ENCODE data around the gene GFI1B.

DNA sequence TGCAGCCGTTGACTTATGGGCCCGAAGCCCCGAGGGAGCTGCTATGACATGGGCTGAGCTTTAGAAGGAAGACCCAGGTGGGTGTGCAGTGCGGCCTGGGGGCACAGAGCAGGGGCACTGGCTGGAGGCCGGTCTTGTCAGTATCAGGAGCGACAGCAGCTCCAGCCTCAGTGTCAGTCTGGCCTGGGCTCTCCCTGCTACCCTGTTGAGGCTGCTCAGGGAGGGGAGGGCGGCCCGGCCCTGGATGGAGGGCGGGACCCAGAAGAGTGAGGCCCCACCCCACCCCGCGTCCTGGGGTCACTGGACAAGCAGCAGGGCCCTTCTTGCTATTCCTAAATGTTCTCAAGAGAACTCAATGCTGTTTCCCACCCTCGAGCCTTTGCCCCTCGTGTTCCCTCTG lies 18.0 kb downstream of the GFI1B start:
- TF ChIP-seq, protein P1, sequence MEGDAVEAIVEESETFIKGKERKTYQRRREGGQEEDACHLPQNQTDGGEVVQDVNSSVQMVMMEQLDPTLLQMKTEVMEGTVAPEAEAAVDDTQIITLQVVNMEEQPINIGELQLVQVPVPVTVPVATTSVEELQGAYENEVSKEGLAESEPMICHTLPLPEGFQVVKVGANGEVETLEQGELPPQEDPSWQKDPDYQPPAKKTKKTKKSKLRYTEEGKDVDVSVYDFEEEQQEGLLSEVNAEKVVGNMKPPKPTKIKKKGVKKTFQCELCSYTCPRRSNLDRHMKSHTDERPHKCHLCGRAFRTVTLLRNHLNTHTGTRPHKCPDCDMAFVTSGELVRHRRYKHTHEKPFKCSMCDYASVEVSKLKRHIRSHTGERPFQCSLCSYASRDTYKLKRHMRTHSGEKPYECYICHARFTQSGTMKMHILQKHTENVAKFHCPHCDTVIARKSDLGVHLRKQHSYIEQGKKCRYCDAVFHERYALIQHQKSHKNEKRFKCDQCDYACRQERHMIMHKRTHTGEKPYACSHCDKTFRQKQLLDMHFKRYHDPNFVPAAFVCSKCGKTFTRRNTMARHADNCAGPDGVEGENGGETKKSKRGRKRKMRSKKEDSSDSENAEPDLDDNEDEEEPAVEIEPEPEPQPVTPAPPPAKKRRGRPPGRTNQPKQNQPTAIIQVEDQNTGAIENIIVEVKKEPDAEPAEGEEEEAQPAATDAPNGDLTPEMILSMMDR (IDR thresholded peaks at IDR 0.05; ENCODE audit: low read depth, low read length, missing input control): no peak
- TF ChIP-seq RAD21 (IDR thresholded peaks at IDR 0.05) (no peak), HNF4A (conservative IDR thresholded peaks at IDR 0.05) (no peak), FOXA1 (IDR thresholded peaks at IDR 0.05) (no peak), YY1 (IDR thresholded peaks at IDR 0.05) (no peak), JUND (IDR thresholded peaks at IDR 0.05) (no peak), TAF1 (conservative IDR thresholded peaks at IDR 0.05) (no peak), GABPA (IDR thresholded peaks at IDR 0.05 in 1 of 2, conservative IDR thresholded peaks at IDR 0.05 in 1 of 2) (no peak), RXRA (IDR thresholded peaks at IDR 0.05) (no peak)
- TF ChIP-seq, protein P2, sequence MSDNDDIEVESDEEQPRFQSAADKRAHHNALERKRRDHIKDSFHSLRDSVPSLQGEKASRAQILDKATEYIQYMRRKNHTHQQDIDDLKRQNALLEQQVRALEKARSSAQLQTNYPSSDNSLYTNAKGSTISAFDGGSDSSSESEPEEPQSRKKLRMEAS (IDR thresholded peaks at IDR 0.05): no peak
- TF ChIP-seq, protein P3, sequence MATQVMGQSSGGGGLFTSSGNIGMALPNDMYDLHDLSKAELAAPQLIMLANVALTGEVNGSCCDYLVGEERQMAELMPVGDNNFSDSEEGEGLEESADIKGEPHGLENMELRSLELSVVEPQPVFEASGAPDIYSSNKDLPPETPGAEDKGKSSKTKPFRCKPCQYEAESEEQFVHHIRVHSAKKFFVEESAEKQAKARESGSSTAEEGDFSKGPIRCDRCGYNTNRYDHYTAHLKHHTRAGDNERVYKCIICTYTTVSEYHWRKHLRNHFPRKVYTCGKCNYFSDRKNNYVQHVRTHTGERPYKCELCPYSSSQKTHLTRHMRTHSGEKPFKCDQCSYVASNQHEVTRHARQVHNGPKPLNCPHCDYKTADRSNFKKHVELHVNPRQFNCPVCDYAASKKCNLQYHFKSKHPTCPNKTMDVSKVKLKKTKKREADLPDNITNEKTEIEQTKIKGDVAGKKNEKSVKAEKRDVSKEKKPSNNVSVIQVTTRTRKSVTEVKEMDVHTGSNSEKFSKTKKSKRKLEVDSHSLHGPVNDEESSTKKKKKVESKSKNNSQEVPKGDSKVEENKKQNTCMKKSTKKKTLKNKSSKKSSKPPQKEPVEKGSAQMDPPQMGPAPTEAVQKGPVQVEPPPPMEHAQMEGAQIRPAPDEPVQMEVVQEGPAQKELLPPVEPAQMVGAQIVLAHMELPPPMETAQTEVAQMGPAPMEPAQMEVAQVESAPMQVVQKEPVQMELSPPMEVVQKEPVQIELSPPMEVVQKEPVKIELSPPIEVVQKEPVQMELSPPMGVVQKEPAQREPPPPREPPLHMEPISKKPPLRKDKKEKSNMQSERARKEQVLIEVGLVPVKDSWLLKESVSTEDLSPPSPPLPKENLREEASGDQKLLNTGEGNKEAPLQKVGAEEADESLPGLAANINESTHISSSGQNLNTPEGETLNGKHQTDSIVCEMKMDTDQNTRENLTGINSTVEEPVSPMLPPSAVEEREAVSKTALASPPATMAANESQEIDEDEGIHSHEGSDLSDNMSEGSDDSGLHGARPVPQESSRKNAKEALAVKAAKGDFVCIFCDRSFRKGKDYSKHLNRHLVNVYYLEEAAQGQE (IDR thresholded peaks at IDR 0.05): no peak
- TF ChIP-seq, protein P4, sequence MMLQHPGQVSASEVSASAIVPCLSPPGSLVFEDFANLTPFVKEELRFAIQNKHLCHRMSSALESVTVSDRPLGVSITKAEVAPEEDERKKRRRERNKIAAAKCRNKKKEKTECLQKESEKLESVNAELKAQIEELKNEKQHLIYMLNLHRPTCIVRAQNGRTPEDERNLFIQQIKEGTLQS (IDR thresholded peaks at IDR 0.05): no peak
